HG02763 (cell line): ENCODE results near the gene CCDC169.
"Not testable (repeated sequence)": the region's sequence is repeated elsewhere in the genome, so short reads cannot be mapped to it uniquely, and the experiment has no call there.

ENCODE experiments used
- ATAC-seq: cut with Tn5 transposase; IDR thresholded peaks from one replicate; pipeline ENCODE4 v1.9.1; 2021; ENCODE audit warnings: mild to moderate bottlenecking, moderate library complexity; ENCODE audit not compliant: unreplicated experiment

Gene CCDC169

GRCh38 chr13:36297366-36298338 is at the start of gene CCDC169:
TSS of gene CCDC169 (minus strand) at chr13:36297814. CDS start at chr13:36297719, 95 bp downstream.
- ATAC-seq: no peak

- ATAC-seq: peak; percentile 94
These were observed 48.8 kb upstream of the CCDC169 start, which contains the start of gene SPART for GRCh38 chr13:36346222-36347083. TSS of gene SPART (minus strand) at chr13:36346394. CDS start at chr13:36335830, 10,564 bp downstream.

- no peak for ATAC-seq
These were observed 48.0 kb upstream of the CCDC169 start for GRCh38 chr13:36345438-36346221.

GRCh38 chr13:36344886-36345437 is 47.3 kb upstream of the CCDC169 start:
- no peak for ATAC-seq

- ATAC-seq: no peak
These were observed 46.6 kb upstream of the CCDC169 start for GRCh38 chr13:36344173-36344572.

GRCh38 chr13:36343766-36344165 is 46.2 kb upstream of the CCDC169 start:
- ATAC-seq: no peak

GRCh38 chr13:36342715-36343114 is 45.1 kb upstream of the CCDC169 start:
- no peak for ATAC-seq

- no peak for ATAC-seq
These were observed 44.1 kb upstream of the CCDC169 start for GRCh38 chr13:36341718-36342117.

GRCh38 chr13:36339600-36340155 is 42.1 kb upstream of the CCDC169 start:
- no peak for ATAC-seq

GRCh38 chr13:36337938-36338641 is 40.5 kb upstream of the CCDC169 start:
- ATAC-seq: no peak

- no peak for ATAC-seq
These were observed 35.4 kb upstream of the CCDC169 start for GRCh38 chr13:36332986-36333385.

- not testable (repeated sequence) for ATAC-seq
These were observed 34.6 kb upstream of the CCDC169 start for GRCh38 chr13:36332255-36332654.

- no peak for ATAC-seq
These were observed 33.7 kb upstream of the CCDC169 start for GRCh38 chr13:36331280-36331679.

- no peak for ATAC-seq
These were observed 31.7 kb upstream of the CCDC169 start for GRCh38 chr13:36329361-36329760.

GRCh38 chr13:36328821-36329220 is 31.2 kb upstream of the CCDC169 start:
- no peak for ATAC-seq

- no peak for ATAC-seq
These were observed 28.3 kb upstream of the CCDC169 start for GRCh38 chr13:36325912-36326311.

- ATAC-seq: not testable (repeated sequence)
These were observed 27.3 kb upstream of the CCDC169 start for GRCh38 chr13:36324881-36325280.

- ATAC-seq: no peak
These were observed 26.4 kb upstream of the CCDC169 start for GRCh38 chr13:36323951-36324566.

- no peak for ATAC-seq
These were observed 25.8 kb upstream of the CCDC169 start for GRCh38 chr13:36323408-36323807.
